KOPT-K1 (cell line): Measurements from ENCODE around the gene CNIH3.
A peak's percentile ranks its signal among the peaks of the same experiment; 100 is the strongest.
"Not testable (repeated sequence)": the region's sequence is repeated elsewhere in the genome, so short reads cannot be mapped to it uniquely, and the experiment has no call there.

ENCODE experiments used
- H3K27ac ChIP-seq: fragments of 200-600 bp; sonication (generic); 2 replicates; pipeline ENCODE4 v1.5.1; 2016; ENCODE audit warnings: antibody characterized with exemption, mild to moderate bottlenecking, low read depth, low read length; ENCODE audit not compliant: poor library complexity, severe bottlenecking
- H3K36me3 ChIP-seq: fragments of 200-600 bp; sonication (generic); 2 replicates; pipeline ENCODE4 v1.5.1; 2017; ENCODE audit warnings: antibody characterized with exemption, mild to moderate bottlenecking, low read length, moderate library complexity; ENCODE audit not compliant: insufficient read depth
- H3K9me3 ChIP-seq: fragments of 200-600 bp; sonication (generic); 2 replicates; pipeline ENCODE4 v1.5.1; 2017; ENCODE audit warnings: antibody characterized with exemption, low read length, mild to moderate bottlenecking; ENCODE audit not compliant: insufficient read depth, poor library complexity, severe bottlenecking

Gene CNIH3

DNA sequence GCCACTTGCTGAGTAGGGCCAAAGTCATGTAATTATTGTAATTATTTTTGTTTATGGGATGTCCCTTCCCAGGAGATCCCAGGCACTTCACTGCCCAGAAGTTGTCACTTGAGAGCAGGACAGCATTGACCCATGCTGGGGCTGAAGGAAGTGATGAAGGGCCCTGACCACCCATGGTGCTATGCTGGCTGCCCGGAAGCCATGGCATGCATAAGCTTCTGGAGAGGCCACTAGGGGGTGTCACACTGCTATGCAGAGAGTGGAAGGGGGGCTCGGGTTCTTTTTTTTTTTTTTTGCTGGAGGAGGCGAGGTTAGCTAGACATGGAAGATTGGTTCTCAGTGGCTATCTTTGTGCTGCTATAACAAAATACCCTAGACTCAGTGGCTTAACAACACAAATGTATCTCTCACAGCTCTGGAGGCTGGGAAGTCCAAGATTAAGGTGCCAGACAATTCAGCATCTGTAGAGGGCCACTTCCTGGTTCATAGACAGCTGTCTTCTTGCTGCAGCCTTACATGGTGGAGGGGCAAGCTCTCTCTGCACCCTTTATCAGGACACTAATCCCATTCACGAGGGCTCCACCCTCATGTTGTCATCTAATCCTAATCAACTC is 84.9 kb downstream of the CNIH3 start:
- Histone ChIP-seq H3K9me3 (no peaks in the 10 kb centered on the region), H3K27ac (peak overlapping the region; percentile 39), H3K36me3 (no peaks in the 10 kb centered on the region)

DNA sequence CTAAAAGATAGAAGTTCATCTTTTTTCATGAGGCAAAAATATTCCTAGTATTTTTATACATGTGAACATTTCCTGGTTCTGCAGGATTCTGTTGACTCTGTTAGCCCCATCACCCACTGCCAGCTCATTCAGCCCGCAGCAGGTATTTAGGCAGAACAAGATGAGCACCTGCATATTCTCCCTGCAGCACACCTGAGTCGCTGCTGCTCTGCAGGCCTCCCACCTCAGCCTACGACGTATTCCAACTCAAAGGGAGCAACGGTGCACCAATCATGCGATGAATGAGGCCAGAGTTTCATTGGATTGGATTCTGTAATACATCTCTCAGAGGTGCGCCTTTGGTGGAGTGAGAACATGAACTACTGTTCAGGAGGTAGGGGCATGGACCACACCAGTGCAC is 87.6 kb downstream of the CNIH3 start:
- no peaks in the 10 kb centered on the region for H3K9me3 ChIP-seq
- H3K27ac ChIP-seq, result no peak overlapping the region
- H3K36me3 ChIP-seq, result no peaks in the 10 kb centered on the region

DNA sequence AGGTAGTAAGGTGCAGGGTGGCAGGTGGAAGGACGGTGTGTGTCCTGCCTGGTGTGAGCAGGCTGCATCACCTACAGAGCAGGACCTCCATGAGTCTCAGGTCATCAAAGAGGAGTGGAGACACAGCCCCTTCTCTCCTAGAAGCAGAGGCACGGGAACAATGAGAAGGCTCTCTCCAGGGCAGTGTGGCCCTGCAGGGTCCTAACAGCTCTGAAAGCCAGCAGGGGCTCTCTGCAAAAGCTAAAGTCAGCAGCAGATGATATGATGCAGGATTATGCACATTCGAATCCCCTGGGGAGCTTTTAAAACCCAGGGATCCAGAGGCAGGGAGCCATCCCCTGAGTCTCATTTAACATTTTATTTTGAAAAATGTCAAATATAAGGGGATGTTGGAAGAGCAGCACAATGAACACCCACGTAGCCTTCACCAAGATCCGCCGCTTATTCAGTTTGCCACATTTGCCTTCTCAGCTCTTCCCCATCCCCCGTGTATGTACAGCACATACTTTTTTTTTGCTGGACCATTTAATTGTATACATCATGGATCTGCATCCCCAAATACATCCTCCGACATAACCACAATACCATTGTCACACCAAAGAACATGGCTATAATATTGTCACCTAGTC is 88.1 kb downstream of the CNIH3 start:
- no peaks in the 10 kb centered on the region for H3K36me3 ChIP-seq
- H3K9me3 ChIP-seq, result no peaks in the 10 kb centered on the region
- no peak overlapping the region for H3K27ac ChIP-seq

DNA sequence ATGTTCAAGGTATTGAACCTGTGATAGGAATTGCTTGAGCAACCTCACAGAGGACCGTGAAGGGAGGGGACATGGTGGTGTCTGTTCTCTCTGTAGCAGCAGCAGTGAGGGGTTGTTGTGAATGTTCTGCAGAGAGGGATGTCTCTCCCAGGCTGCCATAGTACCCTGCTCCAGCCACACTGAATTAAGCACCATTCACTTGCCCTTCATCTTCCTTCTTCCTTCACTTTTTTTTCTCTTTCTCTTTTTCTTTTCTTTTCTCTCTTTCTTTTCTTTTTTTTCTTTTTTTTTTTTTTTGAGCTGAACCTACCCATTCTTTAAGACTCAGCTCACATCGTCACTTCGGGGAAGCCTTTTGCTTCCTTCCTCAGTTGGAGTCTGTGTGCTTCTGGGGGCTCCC is 89.5 kb downstream of the CNIH3 start:
- H3K27ac ChIP-seq, result no peak overlapping the region

DNA sequence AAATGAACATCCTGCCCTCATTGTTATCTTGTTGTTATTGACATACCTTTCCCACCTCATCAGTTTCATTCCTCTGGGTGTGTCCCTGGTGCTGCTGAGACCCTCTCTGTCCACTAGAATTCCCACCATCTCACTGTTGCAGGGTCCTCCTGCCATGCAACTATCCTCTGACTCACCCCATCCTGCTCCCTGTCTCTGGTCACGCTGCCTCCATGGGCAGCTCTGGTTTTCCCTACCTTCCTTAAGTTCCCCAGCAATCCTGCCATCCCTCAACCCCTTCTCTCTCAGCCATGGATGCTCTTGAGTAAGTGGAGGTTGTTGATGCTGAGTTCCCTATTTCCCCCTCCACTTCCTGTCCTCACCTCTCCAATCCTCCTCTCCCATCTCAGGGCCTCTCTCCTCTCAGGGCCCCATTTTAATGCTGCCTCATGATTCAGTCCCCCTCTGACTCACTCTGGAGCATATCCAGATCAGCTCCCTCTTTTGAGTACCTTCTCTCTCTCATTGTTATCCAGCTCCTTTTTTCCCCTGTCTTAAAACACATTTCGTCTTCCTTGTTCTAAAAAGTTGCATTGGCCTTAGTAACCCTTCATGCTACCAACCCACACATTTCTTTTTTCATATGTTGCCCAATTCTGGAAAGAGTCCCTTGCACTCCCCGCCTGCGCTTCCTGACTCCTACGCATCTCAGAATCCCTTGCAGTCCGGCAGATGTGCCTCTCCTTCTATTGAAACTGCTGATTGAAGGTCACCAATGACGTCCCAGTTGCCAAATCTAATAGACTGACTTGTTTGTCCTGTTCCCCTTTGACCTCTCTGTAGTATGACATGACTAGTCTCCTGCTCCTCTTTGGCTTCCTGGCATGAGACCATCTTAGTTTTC is 92.0 kb downstream of the CNIH3 start:
- no peaks in the 10 kb centered on the region for H3K9me3 ChIP-seq
- H3K27ac ChIP-seq, result peak overlapping the region; percentile 23
- no peaks in the 10 kb centered on the region for H3K36me3 ChIP-seq

More for the DNA sequence above, 89.5 kb downstream of the CNIH3 start:
- no peaks in the 10 kb centered on the region for H3K36me3 ChIP-seq
- H3K9me3 ChIP-seq, result no peaks in the 10 kb centered on the region

DNA sequence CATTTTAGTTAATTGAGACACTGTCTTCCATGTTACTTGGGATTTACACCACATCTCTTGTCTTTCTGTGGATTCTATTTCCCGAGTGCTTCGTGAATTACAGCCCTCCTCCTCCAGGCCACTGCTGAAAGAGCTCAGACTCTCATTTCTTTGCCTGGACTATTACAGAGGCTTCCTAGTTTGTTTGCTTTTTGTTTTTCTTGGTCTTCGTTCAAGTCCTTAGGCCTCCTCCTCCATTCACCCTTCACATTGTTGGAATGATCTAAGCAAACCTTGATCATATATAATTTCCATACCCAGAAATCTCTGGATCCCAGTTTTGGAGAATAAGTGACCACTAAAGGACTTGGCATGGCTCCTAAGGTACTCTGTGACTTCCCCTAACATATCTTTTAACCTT is 94.1 kb downstream of the CNIH3 start:
- H3K9me3 ChIP-seq, result peaks cover 4% of the 10 kb centered on the region
- H3K27ac ChIP-seq, result no peak overlapping the region
- no peaks in the 10 kb centered on the region for H3K36me3 ChIP-seq

DNA sequence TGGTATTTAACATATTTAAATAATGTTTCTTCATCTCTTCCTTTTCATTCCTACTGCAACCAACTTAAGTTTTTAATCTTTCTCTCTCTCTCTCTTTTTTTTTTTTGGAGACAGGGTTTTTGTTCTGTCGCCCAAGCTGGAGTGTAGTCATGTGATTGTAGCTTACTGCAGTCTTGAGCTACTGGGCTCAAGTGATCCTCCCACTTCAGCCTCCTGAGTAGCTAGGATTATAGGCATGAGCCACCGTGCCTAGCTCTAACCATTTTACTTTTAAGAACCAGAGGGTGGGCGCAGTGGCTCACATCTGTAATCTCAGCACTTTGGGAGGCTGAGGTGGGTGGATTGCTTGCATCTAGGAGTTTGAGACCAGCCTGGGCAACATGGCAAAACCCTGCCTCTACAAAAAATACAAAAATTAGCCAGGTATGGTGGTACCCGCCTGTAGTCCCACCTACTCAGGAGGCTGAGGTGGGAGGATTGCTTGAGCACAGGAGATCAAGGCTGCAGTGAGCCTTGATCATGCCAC is 95.2 kb downstream of the CNIH3 start:
- H3K36me3 ChIP-seq, H3K27ac ChIP-seq: not testable (repeated sequence)
- peaks cover 15% of the 10 kb centered on the region for H3K9me3 ChIP-seq

DNA sequence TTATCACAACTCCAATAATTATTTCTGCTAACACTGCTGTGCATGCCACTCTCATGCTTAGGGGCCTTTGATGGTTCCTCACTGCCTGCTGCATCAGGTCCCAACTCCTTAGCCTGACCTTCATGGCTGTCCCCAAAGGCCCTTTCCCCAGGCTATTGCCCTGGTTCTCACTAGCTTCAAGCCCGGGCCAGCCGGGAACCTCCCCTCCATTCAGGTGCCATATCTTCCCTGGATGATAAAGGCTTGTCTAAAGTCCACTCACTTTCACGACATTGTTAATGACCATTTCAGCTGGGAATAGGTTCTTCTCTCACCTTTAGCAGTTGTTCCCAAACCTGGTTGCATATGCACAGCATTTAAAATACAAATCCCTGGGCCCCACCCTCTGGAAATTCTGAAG is 95.8 kb downstream of the CNIH3 start:
- H3K27ac ChIP-seq, result no peak overlapping the region
- peaks cover 18% of the 10 kb centered on the region for H3K9me3 ChIP-seq
- no peaks in the 10 kb centered on the region for H3K36me3 ChIP-seq

DNA sequence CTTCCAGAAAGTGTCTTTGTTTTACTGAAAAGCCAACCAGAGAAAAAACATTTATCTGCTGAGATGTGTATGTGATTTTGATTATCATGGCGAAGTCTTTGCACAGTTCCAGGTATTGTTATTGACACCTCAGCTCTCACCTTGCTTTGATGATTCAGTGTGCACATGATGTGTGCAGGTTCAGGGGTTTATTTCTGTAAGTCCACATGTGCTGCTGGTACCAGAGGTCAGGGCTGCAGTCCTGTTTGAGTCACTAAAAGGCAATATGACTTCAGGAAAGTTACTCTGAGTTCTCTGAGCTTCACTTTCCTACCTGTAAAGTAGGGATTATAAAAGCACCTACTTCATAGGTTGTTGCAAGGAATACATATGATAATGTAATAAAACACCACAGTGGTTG is 97.1 kb downstream of the CNIH3 start:
- peaks cover 24% of the 10 kb centered on the region for H3K9me3 ChIP-seq
- no peaks in the 10 kb centered on the region for H3K36me3 ChIP-seq
- no peak overlapping the region for H3K27ac ChIP-seq

DNA sequence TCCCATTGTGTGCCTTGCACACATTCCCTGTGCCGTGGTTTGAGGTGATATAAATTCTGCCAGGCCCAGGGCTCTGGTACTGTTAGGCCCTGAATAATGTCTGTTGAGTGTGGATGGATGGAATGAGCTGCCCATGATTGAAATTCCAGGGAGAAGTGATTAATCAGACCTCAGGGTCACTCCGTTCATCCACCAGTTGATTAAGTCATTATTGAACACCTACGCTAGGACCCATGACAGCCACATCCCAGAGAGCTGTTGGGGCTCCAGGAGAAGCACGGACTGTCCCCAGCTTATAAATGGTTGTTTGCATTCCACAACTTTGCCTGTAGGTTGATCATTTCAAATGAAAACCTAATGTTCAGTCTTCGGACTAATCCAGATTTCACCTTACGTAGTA is 98.4 kb downstream of the CNIH3 start:
- Histone ChIP-seq H3K9me3 (peaks cover 24% of the 10 kb centered on the region), H3K36me3 (no peaks in the 10 kb centered on the region), H3K27ac (no peak overlapping the region)

DNA sequence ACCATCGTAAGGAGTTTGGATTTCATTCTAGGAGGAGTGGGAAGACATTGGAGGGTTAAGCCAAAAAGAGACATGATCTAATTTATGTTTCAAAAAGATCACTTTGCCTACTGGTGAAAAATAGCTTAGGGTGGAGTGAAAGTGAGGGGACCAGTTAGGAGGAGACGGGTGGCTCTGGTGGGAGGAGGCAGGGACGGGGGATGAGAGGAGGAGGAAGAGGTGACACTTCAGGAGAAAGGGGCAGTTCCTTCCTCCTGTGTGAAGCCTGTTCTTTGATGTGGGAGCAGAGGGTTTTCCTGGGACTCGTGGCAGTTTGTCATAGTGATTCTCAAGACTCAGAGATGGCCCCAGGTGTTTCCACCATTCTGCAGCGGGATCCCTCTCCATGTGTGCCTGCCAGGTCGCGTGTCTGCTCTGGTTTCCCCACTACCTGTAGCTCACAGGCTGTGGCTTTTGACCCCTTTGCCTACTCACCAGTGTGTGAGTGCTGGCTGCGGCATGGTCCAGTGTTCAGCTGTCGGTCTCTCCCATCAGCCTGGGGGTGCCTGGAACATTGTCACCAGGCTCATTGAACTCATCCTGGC is 102.4 kb downstream of the CNIH3 start:
- H3K9me3 ChIP-seq, result peaks cover 24% of the 10 kb centered on the region
- no peaks in the 10 kb centered on the region for H3K36me3 ChIP-seq
- H3K27ac ChIP-seq, result peak overlapping the region; percentile 91

DNA sequence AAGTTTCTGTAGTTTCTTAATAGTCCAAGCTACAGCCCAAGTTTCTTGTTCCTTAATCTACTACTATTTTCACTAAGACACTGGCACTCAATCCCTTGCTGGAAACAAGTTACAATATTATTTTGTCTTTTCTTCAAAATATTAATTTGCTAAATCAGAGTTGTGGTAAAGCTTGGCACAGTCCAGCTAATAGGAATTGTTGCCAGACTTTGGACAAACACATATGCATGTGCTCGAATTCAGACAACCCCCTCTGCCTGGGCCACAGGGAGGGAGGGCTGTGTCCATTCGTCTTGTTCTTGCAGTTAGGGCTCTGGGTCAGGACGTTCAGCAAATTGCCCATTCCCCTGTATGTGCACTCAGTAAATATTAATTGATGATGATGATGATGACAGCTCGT is 103.6 kb downstream of the CNIH3 start:
- peaks cover 24% of the 10 kb centered on the region for H3K9me3 ChIP-seq
- H3K36me3 ChIP-seq, result no peaks in the 10 kb centered on the region
- peak overlapping the region; percentile 91 for H3K27ac ChIP-seq

DNA sequence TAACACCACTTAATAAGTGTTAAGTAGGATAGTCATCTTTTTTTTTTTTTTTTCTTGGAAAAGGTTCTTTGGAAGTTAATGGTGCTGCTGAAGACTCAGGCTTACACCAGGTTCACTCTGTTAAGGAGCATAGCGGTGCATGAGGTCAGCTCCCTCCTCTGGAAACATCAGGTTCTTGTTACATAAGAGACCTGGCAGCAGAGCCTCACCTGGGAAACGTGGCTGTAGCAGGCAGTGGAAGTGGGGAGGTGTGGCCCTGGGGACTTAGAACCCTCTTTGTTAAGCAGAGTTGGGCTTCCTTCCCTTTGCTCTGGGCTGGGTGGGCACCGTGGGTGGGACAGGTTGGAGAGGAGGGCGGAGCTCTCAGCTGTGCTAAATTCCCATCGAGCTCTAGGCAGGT is 104.1 kb downstream of the CNIH3 start:
- Histone ChIP-seq H3K27ac (peak overlapping the region; percentile 91), H3K9me3 (peaks cover 20% of the 10 kb centered on the region), H3K36me3 (no peaks in the 10 kb centered on the region)

DNA sequence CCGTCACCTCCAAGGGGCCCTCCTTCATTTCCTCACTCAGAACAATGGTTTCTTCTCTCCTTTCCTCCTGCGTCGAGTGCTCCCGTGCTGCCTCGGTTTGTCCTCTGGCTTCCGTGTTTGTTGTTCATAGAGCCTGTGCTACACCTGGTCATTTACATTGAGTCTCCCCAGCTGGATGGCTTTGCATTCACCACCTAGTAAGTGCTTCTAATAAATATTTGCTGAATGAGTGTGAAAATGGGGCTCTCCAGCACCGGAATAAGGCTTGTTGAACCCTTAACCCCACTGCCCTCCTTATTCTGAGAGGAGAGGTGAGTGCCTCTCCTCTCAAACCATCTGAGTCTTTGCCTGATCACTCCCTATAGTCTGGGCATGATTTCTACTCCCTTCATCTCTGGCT is 104.9 kb downstream of the CNIH3 start:
- H3K36me3 ChIP-seq, result no peaks in the 10 kb centered on the region
- H3K27ac ChIP-seq, result peak overlapping the region; percentile 91
- H3K9me3 ChIP-seq, result peaks cover 13% of the 10 kb centered on the region

DNA sequence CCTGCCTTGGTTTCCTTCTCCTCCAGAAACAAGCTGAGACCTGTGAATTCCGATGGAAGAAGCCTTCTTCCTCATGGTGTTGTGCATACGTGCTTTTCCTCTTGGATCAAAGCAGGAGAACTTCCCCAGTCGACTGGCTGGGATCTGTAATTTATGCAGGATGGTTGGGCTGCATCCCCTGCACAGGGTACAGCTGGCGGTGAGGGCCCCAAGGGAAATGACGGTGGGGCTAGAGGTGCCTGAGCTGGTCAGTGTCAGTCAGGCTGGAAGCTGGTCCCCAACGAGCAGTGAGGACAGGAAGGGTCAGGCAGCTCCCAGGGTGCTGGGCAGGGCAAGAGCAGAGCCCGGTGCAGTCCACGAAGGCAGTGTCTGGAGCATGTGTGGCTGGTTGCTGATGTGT is 106.7 kb downstream of the CNIH3 start:
- peak overlapping the region; percentile 91 for H3K27ac ChIP-seq
- no peaks in the 10 kb centered on the region for H3K36me3 ChIP-seq
- no peaks in the 10 kb centered on the region for H3K9me3 ChIP-seq
